Measurements from ENCODE around the gene SSR1.

The SSR1 gene

GRCh38 chr6:7229376-7230326, 83.3 kb downstream of the SSR1 start:
- TF ChIP-seq CTCF (IDR thresholded peaks at IDR 0.05; ENCODE audit: poor library complexity, severe bottlenecking): no peak
- H3K27ac ChIP-seq (ENCODE audit: poor library complexity, severe bottlenecking): no peak overlapping the region
- no peak overlapping the region for H3K4me3 ChIP-seq (ENCODE audit: severe bottlenecking)
- no peak for ATAC-seq (ENCODE audit: low read depth)
- DNase-seq (ENCODE audit: low spot score): no peak
- no peaks in the 10 kb centered on the region for H3K27me3 ChIP-seq (ENCODE audit: insufficient read depth, poor library complexity, severe bottlenecking)
- H3K9me3 ChIP-seq (ENCODE audit: severe bottlenecking): no peaks in the 10 kb centered on the region
- no peaks in the 10 kb centered on the region for H3K4me1 ChIP-seq (ENCODE audit: insufficient read depth, poor library complexity, severe bottlenecking)
- peaks cover 82% of the 10 kb centered on the region for H3K36me3 ChIP-seq (ENCODE audit: low read depth)

DNA sequence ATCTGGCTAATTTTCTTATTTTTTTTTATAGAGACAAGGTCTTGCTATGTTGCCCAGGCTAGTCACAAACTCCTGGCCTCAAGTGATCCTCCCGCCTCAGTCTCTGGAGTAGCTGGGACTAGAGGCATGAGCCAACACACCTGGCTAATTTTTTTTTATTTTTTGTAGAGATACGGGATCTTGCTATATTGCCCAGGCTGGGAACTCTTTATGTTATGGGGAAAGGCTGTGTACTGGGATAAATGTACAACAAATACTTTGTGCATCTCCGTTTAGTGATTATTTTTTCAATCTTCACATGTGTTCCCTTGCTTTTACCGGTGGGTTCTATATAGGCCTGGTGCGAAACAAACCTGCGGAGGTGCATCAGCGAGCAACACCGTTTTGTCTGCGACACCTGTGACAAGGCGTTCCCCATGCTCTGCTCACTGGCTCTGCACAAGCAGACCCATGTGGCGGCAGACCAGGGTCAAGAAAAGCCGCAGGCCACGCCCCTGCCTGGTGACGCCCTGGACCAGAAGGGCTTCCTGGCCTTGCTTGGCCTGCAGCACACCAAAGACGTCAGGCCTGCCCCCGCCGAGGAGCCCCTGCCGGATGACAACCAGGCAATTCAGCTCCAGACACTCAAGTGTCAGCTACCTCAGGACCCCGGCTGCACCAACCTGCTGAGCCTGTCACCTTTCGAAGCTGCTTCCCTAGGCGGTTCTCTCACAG, 84.2 kb downstream of the SSR1 start:
- no peak for ATAC-seq (ENCODE audit: low read depth)
- DNase-seq (ENCODE audit: low spot score): no peak
- TF ChIP-seq CTCF (IDR thresholded peaks at IDR 0.05; ENCODE audit: poor library complexity, severe bottlenecking): no peak
- Histone ChIP-seq H3K36me3 (ENCODE audit: low read depth) (peaks cover 90% of the 10 kb centered on the region), H3K4me3 (ENCODE audit: severe bottlenecking) (no peak overlapping the region), H3K27ac (ENCODE audit: poor library complexity, severe bottlenecking) (no peak overlapping the region), H3K27me3 (ENCODE audit: insufficient read depth, poor library complexity, severe bottlenecking) (no peaks in the 10 kb centered on the region), H3K4me1 (ENCODE audit: insufficient read depth, poor library complexity, severe bottlenecking) (no peaks in the 10 kb centered on the region), H3K9me3 (ENCODE audit: severe bottlenecking) (no peaks in the 10 kb centered on the region)

DNA sequence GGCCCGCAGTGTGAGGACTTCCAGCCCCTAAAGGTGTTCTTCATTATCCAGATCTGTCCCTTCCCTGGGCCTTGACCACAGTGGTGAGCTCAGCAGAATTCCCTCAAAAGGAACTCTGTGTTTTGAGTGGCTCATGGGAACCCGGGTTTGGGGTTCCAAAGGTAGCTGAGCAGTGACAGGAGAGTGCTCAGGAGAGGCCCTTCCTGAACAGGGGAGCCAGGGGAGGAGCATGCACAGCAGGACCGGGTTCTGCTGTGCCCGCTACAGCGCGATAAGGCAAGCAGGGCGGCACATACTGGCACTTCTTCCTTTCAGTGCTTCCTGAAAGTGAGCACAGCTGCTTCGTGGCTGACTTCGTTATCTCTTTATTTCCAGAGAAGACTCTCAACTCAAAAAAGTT, 88.3 kb downstream of the SSR1 start:
- Histone ChIP-seq H3K27me3 (ENCODE audit: insufficient read depth, poor library complexity, severe bottlenecking) (no peaks in the 10 kb centered on the region), H3K4me1 (ENCODE audit: insufficient read depth, poor library complexity, severe bottlenecking) (no peaks in the 10 kb centered on the region), H3K4me3 (ENCODE audit: severe bottlenecking) (no peak overlapping the region), H3K9me3 (ENCODE audit: severe bottlenecking) (no peaks in the 10 kb centered on the region), H3K36me3 (ENCODE audit: low read depth) (peaks cover 86% of the 10 kb centered on the region), H3K27ac (ENCODE audit: poor library complexity, severe bottlenecking) (no peak overlapping the region)
- no peak for TF ChIP-seq CTCF (IDR thresholded peaks at IDR 0.05; ENCODE audit: poor library complexity, severe bottlenecking)
- ATAC-seq (ENCODE audit: low read depth) (no peak), DNase-seq (ENCODE audit: low spot score) (no peak)

DNA sequence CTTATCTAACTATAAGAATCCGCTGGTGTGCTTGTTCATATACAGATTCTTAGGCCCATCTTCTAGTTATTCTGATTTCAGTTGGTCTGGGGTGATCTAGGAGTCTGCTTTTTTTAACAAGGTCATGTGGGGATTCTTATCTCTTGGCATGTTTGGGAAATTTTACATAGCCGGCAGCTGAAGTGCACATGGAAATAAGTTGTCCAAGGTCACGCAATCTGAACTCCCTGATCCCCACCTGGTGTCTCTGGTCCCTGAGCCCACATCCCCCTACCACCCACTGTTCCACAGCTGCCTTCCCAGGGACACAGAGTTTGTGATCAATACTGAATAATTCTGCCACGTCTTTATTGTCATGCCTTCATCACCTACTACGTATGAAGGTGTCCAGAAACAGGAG, 90.8 kb downstream of the SSR1 start:
- Histone ChIP-seq H3K9me3 (ENCODE audit: severe bottlenecking) (no peaks in the 10 kb centered on the region), H3K36me3 (ENCODE audit: low read depth) (peaks cover 90% of the 10 kb centered on the region), H3K27ac (ENCODE audit: poor library complexity, severe bottlenecking) (no peak overlapping the region), H3K4me3 (ENCODE audit: severe bottlenecking) (no peak overlapping the region), H3K4me1 (ENCODE audit: insufficient read depth, poor library complexity, severe bottlenecking) (peaks cover 13% of the 10 kb centered on the region), H3K27me3 (ENCODE audit: insufficient read depth, poor library complexity, severe bottlenecking) (no peaks in the 10 kb centered on the region)
- no peak for TF ChIP-seq CTCF (IDR thresholded peaks at IDR 0.05; ENCODE audit: poor library complexity, severe bottlenecking)
- DNase-seq (ENCODE audit: low spot score) (no peak), ATAC-seq (ENCODE audit: low read depth) (no peak)
